Measurements from ENCODE around the gene UCMA. TPM values are rescaled to one million over a fixed set of nuclear protein-coding genes. Genes with fewer than 3 reads are reported as not detected.

The UCMA gene
- total and polyA plus RNA-seq, 2 donors from 2014 or later, result not detected

GRCh38 chr10:13183625-13184024 is 50.5 kb downstream of the UCMA start:
- H3K27me3 ChIP-seq (ENCODE audit: control insufficient read depth, insufficient read depth, low read length), result no peaks in the 10 kb centered on the region
- no peak for TF ChIP-seq CTCF (IDR thresholded peaks at IDR 0.05; ENCODE audit: borderline replicate concordance, extremely low read depth, insufficient read depth)
- no peak overlapping the region for H3K9ac ChIP-seq (ENCODE audit: low read length in 3 of 3)
- intact Hi-C loops (cut with DNase I), result no loop called here
- H3K4me1 ChIP-seq (ENCODE audit: control insufficient read depth in 2 of 3, insufficient read depth in 2 of 3, low read depth in 1 of 3, low read length in 3 of 3), result no peaks in the 10 kb centered on the region
- no peaks in the 10 kb centered on the region for H3K36me3 ChIP-seq (ENCODE audit: control insufficient read depth in 2 of 3, insufficient read depth in 3 of 3, low read length in 3 of 3)
- no peak overlapping the region for H3K27ac ChIP-seq (ENCODE audit: low read depth in 2 of 2, low read length in 2 of 2)
- no peak overlapping the region for H3K4me3 ChIP-seq (ENCODE audit: low read length in 3 of 3)
- no peak for FAIRE-seq
- peaks cover 0 to 3% (median 0%) of the 10 kb centered on the region in 3 donors for H3K9me3 ChIP-seq (ENCODE audit: control insufficient read depth in 2 of 3, insufficient read depth in 1 of 3, low read length in 3 of 3)
- no peak for DNase-seq

- Histone ChIP-seq H3K27ac (ENCODE audit: low read depth in 2 of 2, low read length in 2 of 2) (no peak overlapping the region), H3K36me3 (ENCODE audit: control insufficient read depth in 2 of 3, insufficient read depth in 3 of 3, low read length in 3 of 3) (no peaks in the 10 kb centered on the region), H3K9ac (ENCODE audit: low read length in 3 of 3) (no peak overlapping the region), H3K4me1 (ENCODE audit: control insufficient read depth in 2 of 3, insufficient read depth in 2 of 3, low read depth in 1 of 3, low read length in 3 of 3) (no peaks in the 10 kb centered on the region), H3K4me3 (ENCODE audit: low read length in 3 of 3) (no peak overlapping the region), H3K9me3 (ENCODE audit: control insufficient read depth in 2 of 3, insufficient read depth in 1 of 3, low read length in 3 of 3) (peaks cover 0 to 2% (median 0%) of the 10 kb centered on the region in 3 donors), H3K27me3 (ENCODE audit: control insufficient read depth, insufficient read depth, low read length) (no peaks in the 10 kb centered on the region)
- intact Hi-C loops (cut with DNase I), result no loop called here
- FAIRE-seq, result no peak
- TF ChIP-seq CTCF (IDR thresholded peaks at IDR 0.05; ENCODE audit: borderline replicate concordance, extremely low read depth, insufficient read depth), result no peak
- no peak for DNase-seq
These were observed 51.8 kb downstream of the UCMA start for GRCh38 chr10:13182424-13182823.

GRCh38 chr10:13180788-13181187 is 53.4 kb downstream of the UCMA start:
- Histone ChIP-seq H3K4me1 (ENCODE audit: control insufficient read depth in 2 of 3, insufficient read depth in 2 of 3, low read depth in 1 of 3, low read length in 3 of 3) (no peaks in the 10 kb centered on the region), H3K27me3 (ENCODE audit: control insufficient read depth, insufficient read depth, low read length) (no peaks in the 10 kb centered on the region), H3K36me3 (ENCODE audit: control insufficient read depth in 2 of 3, insufficient read depth in 3 of 3, low read length in 3 of 3) (no peaks in the 10 kb centered on the region), H3K9ac (ENCODE audit: low read length in 3 of 3) (no peak overlapping the region), H3K4me3 (ENCODE audit: low read length in 3 of 3) (no peak overlapping the region), H3K9me3 (ENCODE audit: control insufficient read depth in 2 of 3, insufficient read depth in 1 of 3, low read length in 3 of 3) (no peaks in the 10 kb centered on the region), H3K27ac (ENCODE audit: low read depth in 2 of 2, low read length in 2 of 2) (no peak overlapping the region)
- no peak for FAIRE-seq
- DNase-seq, result no peak
- intact Hi-C loops (cut with DNase I), result no loop called here
- no peak for TF ChIP-seq CTCF (IDR thresholded peaks at IDR 0.05; ENCODE audit: borderline replicate concordance, extremely low read depth, insufficient read depth)

GRCh38 chr10:13173616-13174015 is 60.6 kb downstream of the UCMA start:
- Histone ChIP-seq H3K9ac (ENCODE audit: low read length in 3 of 3) (no peak overlapping the region), H3K27ac (ENCODE audit: low read depth in 2 of 2, low read length in 2 of 2) (no peak overlapping the region), H3K27me3 (ENCODE audit: control insufficient read depth, insufficient read depth, low read length) (no peaks in the 10 kb centered on the region), H3K36me3 (ENCODE audit: control insufficient read depth in 2 of 3, insufficient read depth in 3 of 3, low read length in 3 of 3) (no peaks in the 10 kb centered on the region), H3K4me3 (ENCODE audit: low read length in 3 of 3) (no peak overlapping the region), H3K4me1 (ENCODE audit: control insufficient read depth in 2 of 3, insufficient read depth in 2 of 3, low read depth in 1 of 3, low read length in 3 of 3) (no peaks in the 10 kb centered on the region), H3K9me3 (ENCODE audit: control insufficient read depth in 2 of 3, insufficient read depth in 1 of 3, low read length in 3 of 3) (no peaks in the 10 kb centered on the region)
- no peak for FAIRE-seq
- DNase-seq, result no peak
- intact Hi-C loops (cut with DNase I), result no loop called here
- no peak for TF ChIP-seq CTCF (IDR thresholded peaks at IDR 0.05; ENCODE audit: borderline replicate concordance, extremely low read depth, insufficient read depth)

Data from kidney (tissue), 14 donors.